SK-N-SH treated with all-trans-retinoic acid at 6 μM for 48 hours (cell line): ENCODE results near the gene MACF1.
"Not testable (repeated sequence)": the region's sequence is repeated elsewhere in the genome, so short reads cannot be mapped to it uniquely, and the experiment has no call there.

Experiments
- ATAC-seq: fragments of 200-7000 bp; cut with Tn5 transposase; 3 replicates; pipeline ENCODE4 v1.9.1; 2020; ENCODE audit warnings: mild to moderate bottlenecking, moderate library complexity
- ARNTL ChIP-seq: fragments of 450-650 bp; formaldehyde crosslinking; IDR thresholded peaks from 2 replicates; pipeline ENCODE4 v1.5.0; 2020; ENCODE audit warnings: low read depth, mild to moderate bottlenecking, moderate library complexity, borderline replicate concordance
- BACH2 ChIP-seq: fragments of 250-450 bp; sonication (Bioruptor Pico); IDR thresholded peaks from 2 replicates; pipeline ENCODE4 v1.9.0; 2021; ENCODE audit warnings: mild to moderate bottlenecking, borderline replicate concordance
- CREB5 ChIP-seq: fragments of 250-450 bp; sonication (Bioruptor Pico); IDR thresholded peaks from 2 replicates; pipeline ENCODE4 v1.5.1; 2020; ENCODE audit warnings: low read depth, mild to moderate bottlenecking, moderate library complexity
- CSDC2 ChIP-seq: fragments of 250-450 bp; sonication (Bioruptor Pico); IDR thresholded peaks from 2 replicates; pipeline ENCODE4 v1.5.0; 2020; ENCODE audit warnings: mild to moderate bottlenecking, moderate library complexity
- GLIS3 ChIP-seq: fragments of 250-450 bp; sonication (Bioruptor Pico); IDR thresholded peaks from 2 replicates; pipeline ENCODE4 v1.5.0; 2020; ENCODE audit warnings: mild to moderate bottlenecking, moderate library complexity
- ISL1 ChIP-seq: fragments of 250-450 bp; sonication (Bioruptor Pico); IDR thresholded peaks from 2 replicates; pipeline ENCODE4 v2.1.2; 2022; ENCODE audit warnings: mild to moderate bottlenecking, moderate library complexity
- OSR1 ChIP-seq: fragments of 250-450 bp; sonication (Bioruptor Pico); IDR thresholded peaks from 2 replicates; pipeline ENCODE4 v1.8.0; 2022; ENCODE audit warnings: moderate library complexity, mild to moderate bottlenecking, inconsistent platforms
- PATZ1 ChIP-seq: fragments of 250-450 bp; sonication (Bioruptor Pico); IDR thresholded peaks from 2 replicates; pipeline ENCODE4 v1.8.0; 2020; ENCODE audit warnings: mild to moderate bottlenecking, moderate library complexity, borderline replicate concordance
- POU6F1 ChIP-seq: fragments of 250-450 bp; sonication (Bioruptor Pico); IDR thresholded peaks from 2 replicates; pipeline ENCODE4 v1.8.0; 2021; ENCODE audit warnings: low read depth, mild to moderate bottlenecking, moderate library complexity, borderline replicate concordance
- PPARA ChIP-seq: fragments of 250-450 bp; sonication (Bioruptor Pico); IDR thresholded peaks from 2 replicates; pipeline ENCODE4 v1.5.0; 2020; ENCODE audit warnings: mild to moderate bottlenecking, borderline replicate concordance
- RARB ChIP-seq: fragments of 250-450 bp; sonication (Bioruptor Pico); IDR thresholded peaks from 2 replicates; pipeline ENCODE4 v1.8.0; 2021; ENCODE audit warnings: mild to moderate bottlenecking, moderate library complexity
- TCF4 ChIP-seq: fragments of 250-450 bp; sonication (Bioruptor Pico); IDR thresholded peaks from 2 replicates; pipeline ENCODE4 v1.8.0; 2021; ENCODE audit warnings: mild to moderate bottlenecking, moderate library complexity, borderline replicate concordance
- TOX ChIP-seq: fragments of 250-450 bp; sonication (Bioruptor Pico); IDR thresholded peaks from 2 replicates; pipeline ENCODE4 v1.8.0; 2021; ENCODE audit warnings: mild to moderate bottlenecking, moderate library complexity, borderline replicate concordance
- TSHZ2 ChIP-seq: fragments of 250-450 bp; sonication (Bioruptor Pico); IDR thresholded peaks from 2 replicates; pipeline ENCODE4 v1.5.0; 2020; ENCODE audit warnings: mild to moderate bottlenecking, moderate library complexity
- ZC3H10 ChIP-seq: fragments of 250-450 bp; sonication (Bioruptor Pico); IDR thresholded peaks from 2 replicates; pipeline ENCODE4 v1.5.1; 2021; ENCODE audit warnings: mild to moderate bottlenecking, moderate library complexity
- ZFP3 ChIP-seq: fragments of 250-450 bp; sonication (Bioruptor Pico); IDR thresholded peaks from 2 replicates; pipeline ENCODE4 v1.5.0; 2020; ENCODE audit warnings: mild to moderate bottlenecking, moderate library complexity
- ZNF565 ChIP-seq: fragments of 450-650 bp; formaldehyde crosslinking; conservative IDR thresholded peaks from 2 replicates; pipeline ENCODE4 v1.5.0; 2020; ENCODE audit warnings: low read depth, mild to moderate bottlenecking, moderate library complexity
- ZNF70 ChIP-seq: fragments of 450-650 bp; formaldehyde crosslinking; IDR thresholded peaks from 2 replicates; pipeline ENCODE4 v1.5.0; 2020; ENCODE audit warnings: mild to moderate bottlenecking, moderate library complexity
- ZNF8 ChIP-seq: fragments of 450-650 bp; formaldehyde crosslinking; IDR thresholded peaks from 2 replicates; pipeline ENCODE4 v1.5.0; 2020; ENCODE audit warnings: mild to moderate bottlenecking, moderate library complexity

MACF1 gene

GRCh38 chr1:39199593-39199992, 4.9 kb upstream of the MACF1 start:
- TF ChIP-seq PPARA (CRISPR knock-in tag): no peak
- no peak for TF ChIP-seq ZNF565 (CRISPR knock-in tag)
- no peak for TF ChIP-seq BACH2
- TF ChIP-seq ZC3H10 (CRISPR knock-in tag): no peak
- no peak for TF ChIP-seq ZFP3 (CRISPR knock-in tag)
- ATAC-seq: no peak

GRCh38 chr1:39205102-39205780, 746 bp downstream of the MACF1 start:
- TF ChIP-seq BACH2 (no peak), TOX (no peak), PATZ1 (CRISPR knock-in tag) (no peak), CSDC2 (no peak), RARB (CRISPR knock-in tag) (no peak), TCF4 (CRISPR knock-in tag) (no peak), ZNF565 (CRISPR knock-in tag) (no peak), ZNF70 (CRISPR knock-in tag) (no peak), OSR1 (CRISPR knock-in tag) (no peak), ISL1 (no peak), ARNTL (no peak), TSHZ2 (CRISPR knock-in tag) (no peak), ZNF8 (CRISPR knock-in tag) (no peak)
- TF ChIP-seq, all 23 proteins: peak for 0
- ATAC-seq: peak; percentile 59

GRCh38 chr1:39205781-39206464, 1.4 kb downstream of the MACF1 start:
- ATAC-seq: peak; percentile 26; the same call in 2 of the 3 replicates
- no peak for TF ChIP-seq CREB5 (CRISPR knock-in tag)

GRCh38 chr1:39208360-39208759, 3.9 kb downstream of the MACF1 start:
- ATAC-seq: not testable (repeated sequence)

GRCh38 chr1:39210649-39211048, 6.2 kb downstream of the MACF1 start:
- no peak for ATAC-seq
- TF ChIP-seq OSR1 (CRISPR knock-in tag): no peak
- no peak for TF ChIP-seq TCF4 (CRISPR knock-in tag)
- TF ChIP-seq, all 23 proteins: peak for 0

GRCh38 chr1:39212499-39212898, 8.0 kb downstream of the MACF1 start:
- no peak for ATAC-seq
- TF ChIP-seq TCF4 (CRISPR knock-in tag) (no peak), PATZ1 (CRISPR knock-in tag) (no peak), POU6F1 (CRISPR knock-in tag) (no peak), PPARA (CRISPR knock-in tag) (no peak), ZNF70 (CRISPR knock-in tag) (no peak), GLIS3 (CRISPR knock-in tag) (no peak), OSR1 (CRISPR knock-in tag) (no peak), CREB5 (CRISPR knock-in tag) (no peak)
